NCI-H748 (cell line): ENCODE measurements around the gene PSME1.

ENCODE experiments used
- DNase-seq: peaks from one replicate; lab custom pipeline; 2025; ENCODE audit not compliant: unreplicated experiment; lab: John Stamatoyannopoulos, UW

The PSME1 gene

GRCh38 chr14:24187539-24187915 lies 51.5 kb downstream of the PSME1 start:
- DNase-seq = no peak
